HG03064 (cell line): Measurements from ENCODE around the gene MCC.
"Not testable (repeated sequence)": the region's sequence is repeated elsewhere in the genome, so short reads cannot be mapped to it uniquely, and the experiment has no call there.

Source experiments
- ATAC-seq: cut with Tn5 transposase; IDR thresholded peaks from one replicate; pipeline ENCODE4 v1.9.1; 2021; ENCODE audit warnings: low read depth; ENCODE audit not compliant: unreplicated experiment

Gene MCC

GRCh38 chr5:113098378-113098777, 389.9 kb downstream of the MCC start:
- no peak for ATAC-seq

GRCh38 chr5:113095831-113096230, 392.4 kb downstream of the MCC start:
- ATAC-seq, result no peak

- no peak for ATAC-seq
These were observed 394.7 kb downstream of the MCC start for GRCh38 chr5:113093558-113093957.

- ATAC-seq, result no peak
These were observed 395.6 kb downstream of the MCC start for GRCh38 chr5:113092683-113093082.

GRCh38 chr5:113091622-113092021, 396.6 kb downstream of the MCC start:
- ATAC-seq, result no peak

- no peak for ATAC-seq
These were observed 397.7 kb downstream of the MCC start for GRCh38 chr5:113090336-113091106.

GRCh38 chr5:113089653-113090335, 398.5 kb downstream of the MCC start:
- ATAC-seq, result no peak

GRCh38 chr5:113087976-113088514, 400.2 kb downstream of the MCC start:
- no peak for ATAC-seq

GRCh38 chr5:113085880-113086409, 402.3 kb downstream of the MCC start:
- ATAC-seq, result no peak

GRCh38 chr5:113085084-113085414, 403.2 kb downstream of the MCC start:
- ATAC-seq, result no peak

- no peak for ATAC-seq
These were observed 403.7 kb downstream of the MCC start for GRCh38 chr5:113084402-113085083.

GRCh38 chr5:113083481-113083880, 404.8 kb downstream of the MCC start:
- ATAC-seq, result no peak

GRCh38 chr5:113082547-113082905, 405.7 kb downstream of the MCC start:
- ATAC-seq, result no peak

GRCh38 chr5:113081881-113082546, 406.2 kb downstream of the MCC start:
- ATAC-seq, result no peak

GRCh38 chr5:113081091-113081839, 407.0 kb downstream of the MCC start:
- no peak for ATAC-seq

- ATAC-seq, result not testable (repeated sequence)
These were observed 411.6 kb downstream of the MCC start for GRCh38 chr5:113076649-113077048.

GRCh38 chr5:113075019-113075418, 413.2 kb downstream of the MCC start:
- ATAC-seq, result no peak

GRCh38 chr5:113073629-113074034, 414.6 kb downstream of the MCC start:
- not testable (repeated sequence) for ATAC-seq

- ATAC-seq, result no peak
These were observed 416.9 kb downstream of the MCC start for GRCh38 chr5:113071401-113071800.

GRCh38 chr5:113070901-113071300, 417.4 kb downstream of the MCC start:
- no peak for ATAC-seq
